ENCODE results near the gene PTPRG. TPM values are rescaled to one million over a fixed set of nuclear protein-coding genes. Genes with fewer than 3 reads are reported as not detected.
"Not testable (repeated sequence)": the region's sequence is repeated elsewhere in the genome, so short reads cannot be mapped to it uniquely, and the experiment has no call there.

The PTPRG gene
- total RNA-seq, 4 donors from 2014 or later, result 8.4 to 37.3 (median 14.9) TPM

DNA sequence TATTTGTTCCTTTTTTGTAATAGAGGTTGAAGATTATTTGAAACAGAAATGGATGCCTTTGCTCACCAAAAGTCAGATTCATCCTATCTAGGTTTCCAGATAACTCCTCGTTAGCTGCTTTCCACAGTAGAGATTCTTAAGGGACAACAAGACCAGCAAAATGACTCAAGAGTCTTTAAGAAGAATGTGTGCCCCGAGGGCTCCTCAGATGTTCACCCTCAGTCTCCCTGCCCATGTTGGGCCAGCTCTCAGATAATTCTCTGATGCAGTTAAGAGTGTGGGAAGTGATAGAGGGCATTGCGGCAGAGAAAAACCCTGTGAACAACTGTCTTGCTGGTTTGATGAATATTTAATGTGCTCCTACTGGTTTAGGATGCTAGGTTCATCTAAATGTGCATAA is 251.1 kb downstream of the PTPRG start:
- WGBS, 2 donors, result 85 to 90% methylated on average over 3 of the region's 3 CpGs
- TF ChIP-seq POLR2A (IDR thresholded peaks at IDR 0.05), result no peak
- TF ChIP-seq, protein P1, sequence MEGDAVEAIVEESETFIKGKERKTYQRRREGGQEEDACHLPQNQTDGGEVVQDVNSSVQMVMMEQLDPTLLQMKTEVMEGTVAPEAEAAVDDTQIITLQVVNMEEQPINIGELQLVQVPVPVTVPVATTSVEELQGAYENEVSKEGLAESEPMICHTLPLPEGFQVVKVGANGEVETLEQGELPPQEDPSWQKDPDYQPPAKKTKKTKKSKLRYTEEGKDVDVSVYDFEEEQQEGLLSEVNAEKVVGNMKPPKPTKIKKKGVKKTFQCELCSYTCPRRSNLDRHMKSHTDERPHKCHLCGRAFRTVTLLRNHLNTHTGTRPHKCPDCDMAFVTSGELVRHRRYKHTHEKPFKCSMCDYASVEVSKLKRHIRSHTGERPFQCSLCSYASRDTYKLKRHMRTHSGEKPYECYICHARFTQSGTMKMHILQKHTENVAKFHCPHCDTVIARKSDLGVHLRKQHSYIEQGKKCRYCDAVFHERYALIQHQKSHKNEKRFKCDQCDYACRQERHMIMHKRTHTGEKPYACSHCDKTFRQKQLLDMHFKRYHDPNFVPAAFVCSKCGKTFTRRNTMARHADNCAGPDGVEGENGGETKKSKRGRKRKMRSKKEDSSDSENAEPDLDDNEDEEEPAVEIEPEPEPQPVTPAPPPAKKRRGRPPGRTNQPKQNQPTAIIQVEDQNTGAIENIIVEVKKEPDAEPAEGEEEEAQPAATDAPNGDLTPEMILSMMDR (IDR thresholded peaks at IDR 0.05), result no peak

DNA sequence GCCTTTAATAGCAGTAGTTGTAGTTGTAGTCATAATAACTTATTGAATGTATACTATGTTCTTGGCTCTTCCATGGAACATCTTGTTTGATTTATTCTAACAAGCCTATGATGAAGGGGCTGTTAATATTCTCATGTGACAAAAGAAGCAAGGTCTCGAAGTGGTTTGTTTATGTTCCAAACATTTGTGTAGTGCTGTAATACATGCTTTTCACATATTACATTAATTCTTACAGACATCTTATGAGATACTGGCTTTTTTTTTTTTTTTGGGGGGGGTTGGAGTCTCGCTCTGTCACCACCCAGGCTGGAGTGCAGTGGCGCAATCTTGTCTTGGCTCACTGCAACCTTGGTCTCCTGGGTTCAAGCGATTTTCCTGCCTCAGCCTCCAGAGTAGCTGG is 252.3 kb downstream of the PTPRG start:
- TF ChIP-seq, protein P1 (IDR thresholded peaks at IDR 0.05), result no peak
- TF ChIP-seq POLR2A (IDR thresholded peaks at IDR 0.05), result no peak
- intact Hi-C loops (cut with DNase I; ENCODE audit: low total_unique reads), result no loop called here
- whole genome bisulfite sequencing, 2 donors, result 76 to 81% methylated on average over 4 of the region's 4 CpGs
- H3K4me3 ChIP-seq (ENCODE audit: low read depth, poor library complexity, severe bottlenecking), result no peak overlapping the region
- no peak for DNase-seq (ENCODE audit: low spot score in 2 of 2)

More for the DNA sequence above, 251.1 kb downstream of the PTPRG start:
- DNase-seq (ENCODE audit: low spot score in 2 of 2), result no peak
- H3K4me3 ChIP-seq (ENCODE audit: low read depth, poor library complexity, severe bottlenecking), result no peak overlapping the region
- intact Hi-C loops (cut with DNase I; ENCODE audit: low total_unique reads), result no loop called here

DNA sequence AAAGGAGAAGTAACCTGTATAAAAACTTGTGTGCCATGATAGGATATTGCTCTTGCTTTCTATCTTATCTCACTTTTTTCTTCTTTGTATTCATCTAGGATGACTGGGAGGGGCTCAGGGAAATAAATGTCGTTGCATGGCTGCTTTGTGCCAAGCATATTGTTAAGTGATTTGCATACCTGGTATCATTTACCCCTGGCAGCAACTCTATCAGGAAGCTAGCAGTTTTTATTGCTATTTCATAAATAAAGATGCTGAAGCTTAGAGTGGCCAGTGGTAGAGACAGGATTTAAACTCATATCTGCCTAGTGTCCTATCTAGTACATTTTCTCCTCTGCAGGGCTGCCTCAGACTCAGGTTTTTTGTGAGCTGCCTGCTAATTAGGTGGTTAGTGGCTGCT is 253.3 kb downstream of the PTPRG start:
- no peak for DNase-seq (ENCODE audit: low spot score in 2 of 2)
- 3 to 22% methylated on average over 1 of the region's 1 CpG for WGBS, 2 donors
- intact Hi-C loops (cut with DNase I; ENCODE audit: low total_unique reads), result no loop called here
- no peak for TF ChIP-seq POLR2A (IDR thresholded peaks at IDR 0.05)
- TF ChIP-seq, protein P1 (IDR thresholded peaks at IDR 0.05), result no peak
- no peak overlapping the region for H3K4me3 ChIP-seq (ENCODE audit: low read depth, poor library complexity, severe bottlenecking)

DNA sequence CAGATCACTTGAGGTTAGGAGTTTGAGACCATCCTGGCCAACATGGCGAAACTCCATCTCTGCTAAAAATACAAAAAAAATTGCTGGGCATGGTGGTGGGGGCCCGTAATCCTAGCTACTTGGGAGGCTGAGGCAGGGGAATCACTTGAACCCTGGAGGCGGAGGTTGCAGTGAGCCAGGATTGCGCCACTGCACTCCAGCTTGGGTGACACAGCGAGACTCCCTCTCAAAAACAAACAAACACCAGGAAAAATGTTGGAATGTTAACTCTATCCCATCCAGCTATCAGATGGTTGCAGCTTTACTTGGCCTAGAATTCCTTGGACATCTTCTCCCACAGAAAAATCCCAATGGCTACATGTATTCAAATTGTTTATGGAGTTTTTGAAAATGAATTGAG is 254.9 kb downstream of the PTPRG start:
- DNase-seq (ENCODE audit: low spot score in 2 of 2); intact Hi-C loops (cut with DNase I; ENCODE audit: low total_unique reads); H3K4me3 ChIP-seq (ENCODE audit: low read depth, poor library complexity, severe bottlenecking): not testable (repeated sequence)
- 92 to 93% methylated on average over 5 of the region's 5 CpGs for WGBS, 2 donors

DNA sequence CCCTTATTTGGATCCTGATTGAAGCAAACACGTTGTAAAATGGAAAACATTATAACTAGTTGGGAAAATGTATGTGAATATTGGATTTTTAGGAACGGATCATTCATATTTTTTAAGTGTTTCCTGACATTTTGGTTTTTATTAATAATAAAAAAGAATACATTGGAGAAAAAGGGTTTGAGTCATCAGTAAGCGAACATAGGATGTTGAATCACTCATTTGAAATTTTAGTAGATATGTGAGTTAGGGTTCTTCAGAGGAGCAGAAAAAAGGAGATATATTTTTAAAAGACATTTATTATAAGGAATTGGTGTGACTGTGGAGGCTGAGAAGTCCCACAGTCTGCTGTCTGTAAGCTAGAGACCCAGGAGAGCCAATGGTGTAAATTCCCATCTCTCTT is 258.5 kb downstream of the PTPRG start:
- TF ChIP-seq POLR2A (IDR thresholded peaks at IDR 0.05), result no peak
- TF ChIP-seq, protein P1 (IDR thresholded peaks at IDR 0.05), result no peak
- 93 to 94% methylated on average over 3 of the region's 3 CpGs for WGBS, 2 donors
- DNase-seq (ENCODE audit: low spot score in 2 of 2), result no peak
- H3K4me3 ChIP-seq (ENCODE audit: low read depth, poor library complexity, severe bottlenecking), result no peak overlapping the region
- intact Hi-C loops (cut with DNase I; ENCODE audit: low total_unique reads), result no loop called here

DNA sequence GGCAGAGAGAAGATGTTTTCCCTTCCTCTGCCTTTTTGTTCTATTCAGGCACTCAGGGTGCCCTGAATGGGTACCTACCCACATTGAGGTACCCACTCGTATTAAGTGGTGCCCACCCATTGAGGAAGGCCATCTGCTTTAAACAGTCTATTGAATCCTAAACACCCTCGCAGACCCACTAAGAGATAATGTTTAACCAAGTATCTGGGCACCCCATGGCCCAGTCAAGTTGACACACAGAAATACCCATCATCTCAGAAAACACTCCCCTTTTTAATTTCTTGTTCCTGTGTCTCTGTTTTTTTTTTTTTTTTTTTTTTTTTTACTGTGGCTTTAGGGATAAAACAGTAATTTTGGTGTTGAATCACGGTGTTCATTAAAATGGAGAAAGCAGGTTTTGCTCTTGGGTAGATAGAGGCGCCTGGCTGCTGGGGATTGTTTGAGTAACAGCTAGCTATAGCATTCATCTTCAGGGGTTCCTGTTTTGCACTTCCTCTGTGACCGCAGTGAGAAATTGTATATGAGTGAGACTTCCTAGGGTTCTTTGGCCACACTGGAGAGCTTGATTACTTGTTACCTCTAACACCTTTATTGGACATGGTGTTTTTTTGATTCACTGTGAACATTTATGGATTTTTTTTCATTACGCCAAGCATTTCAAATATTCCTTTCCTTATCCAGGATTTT is 259.1 kb downstream of the PTPRG start:
- DNase-seq (ENCODE audit: low spot score in 2 of 2), result no peak
- H3K4me3 ChIP-seq (ENCODE audit: low read depth, poor library complexity, severe bottlenecking), result no peak overlapping the region
- no peak for TF ChIP-seq POLR2A (IDR thresholded peaks at IDR 0.05)
- TF ChIP-seq, protein P1 (IDR thresholded peaks at IDR 0.05), result no peak
- intact Hi-C loops (cut with DNase I; ENCODE audit: low total_unique reads), result no loop called here
- WGBS, 2 donors, result 89 to 97% methylated on average over 6 of the region's 6 CpGs
